Activated naive CD8-positive, alpha-beta T cell (primary cell): ENCODE measurements around the gene SHD.
"Not testable (repeated sequence)": the region's sequence is repeated elsewhere in the genome, so short reads cannot be mapped to it uniquely, and the experiment has no call there.

ENCODE experiments used
- H3K27ac Mint-ChIP-seq: one replicate; pipeline ENCODE4 v1.8.0; 2021; ENCODE audit warnings: mixed read lengths
- H3K27me3 Mint-ChIP-seq: one replicate; pipeline ENCODE4 v1.8.0; 2021; ENCODE audit warnings: mixed read lengths
- H3K36me3 Mint-ChIP-seq: one replicate; pipeline ENCODE4 v1.8.0; 2021; ENCODE audit warnings: mixed read lengths
- H3K4me1 Mint-ChIP-seq: one replicate; pipeline ENCODE4 v1.8.0; 2021; ENCODE audit warnings: low read depth, mixed read lengths
- H3K4me3 Mint-ChIP-seq: one replicate; pipeline ENCODE4 v1.8.0; 2021; ENCODE audit warnings: mild to moderate bottlenecking, mixed read lengths
- H3K9me3 Mint-ChIP-seq: one replicate; pipeline ENCODE4 v1.8.0; 2021; ENCODE audit warnings: low read depth, mixed read lengths

Gene SHD

GRCh38 chr19:4326215-4326836, 47.3 kb downstream of the SHD start:
- H3K4me1 Mint-ChIP-seq, result peaks cover 23% of the 10 kb centered on the region

GRCh38 chr19:4326837-4327251, 47.8 kb downstream of the SHD start:
- H3K36me3 Mint-ChIP-seq, result no peaks in the 10 kb centered on the region
- H3K27me3 Mint-ChIP-seq, result no peaks in the 10 kb centered on the region
- no peaks in the 10 kb centered on the region for H3K9me3 Mint-ChIP-seq
- peak overlapping the region; percentile 90 for H3K4me3 Mint-ChIP-seq
- peaks cover 23% of the 10 kb centered on the region for H3K4me1 Mint-ChIP-seq
- no peak overlapping the region for H3K27ac Mint-ChIP-seq

More at GRCh38 chr19:4326215-4326836, 47.3 kb downstream of the SHD start:
- Mint-ChIP-seq H3K9me3 (no peaks in the 10 kb centered on the region), H3K4me3 (peak overlapping the region; percentile 76), H3K27ac (no peak overlapping the region), H3K27me3 (no peaks in the 10 kb centered on the region), H3K36me3 (no peaks in the 10 kb centered on the region)

DNA sequence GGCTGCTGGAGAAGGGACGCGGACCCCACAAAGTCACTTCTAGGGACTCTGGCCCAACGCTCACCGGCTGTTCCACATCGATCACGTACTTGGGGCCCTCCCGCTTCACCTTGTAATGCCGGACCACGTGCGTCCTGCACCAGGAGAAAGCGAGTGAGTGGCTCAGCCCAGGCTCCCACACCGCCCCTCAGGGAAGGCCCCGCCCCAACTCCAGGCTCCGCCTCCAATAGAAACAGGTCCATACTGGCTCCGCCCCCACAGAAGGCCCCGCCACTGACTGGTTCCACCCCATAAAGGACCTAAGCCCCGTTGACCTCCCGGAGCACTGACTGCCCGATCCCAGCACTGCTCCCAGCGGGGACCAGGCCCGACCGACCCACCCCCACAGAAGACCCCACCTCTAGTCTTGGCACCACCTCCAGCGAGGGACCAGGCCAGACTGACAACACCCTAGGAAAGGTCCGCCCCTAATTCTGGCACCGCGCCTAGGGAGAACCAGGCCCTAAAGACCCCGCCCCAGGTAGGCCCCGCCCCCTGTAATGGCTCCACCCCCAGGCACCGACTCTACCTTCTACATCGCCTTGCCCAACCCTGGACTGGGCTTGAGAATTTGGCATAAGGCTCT, 48.3 kb downstream of the SHD start:
- Mint-ChIP-seq H3K27ac (peak overlapping the region; percentile 34), H3K4me1 (peaks cover 23% of the 10 kb centered on the region)

GRCh38 chr19:4327877-4328242, 48.8 kb downstream of the SHD start:
- Mint-ChIP-seq H3K27me3 (no peaks in the 10 kb centered on the region), H3K4me1 (peaks cover 23% of the 10 kb centered on the region), H3K27ac (no peak overlapping the region), H3K4me3 (peak overlapping the region; percentile 90), H3K9me3 (no peaks in the 10 kb centered on the region), H3K36me3 (no peaks in the 10 kb centered on the region)

More for the DNA sequence above, 48.3 kb downstream of the SHD start:
- Mint-ChIP-seq H3K9me3 (no peaks in the 10 kb centered on the region), H3K4me3 (peak overlapping the region; percentile 90), H3K27me3 (no peaks in the 10 kb centered on the region), H3K36me3 (no peaks in the 10 kb centered on the region)

DNA sequence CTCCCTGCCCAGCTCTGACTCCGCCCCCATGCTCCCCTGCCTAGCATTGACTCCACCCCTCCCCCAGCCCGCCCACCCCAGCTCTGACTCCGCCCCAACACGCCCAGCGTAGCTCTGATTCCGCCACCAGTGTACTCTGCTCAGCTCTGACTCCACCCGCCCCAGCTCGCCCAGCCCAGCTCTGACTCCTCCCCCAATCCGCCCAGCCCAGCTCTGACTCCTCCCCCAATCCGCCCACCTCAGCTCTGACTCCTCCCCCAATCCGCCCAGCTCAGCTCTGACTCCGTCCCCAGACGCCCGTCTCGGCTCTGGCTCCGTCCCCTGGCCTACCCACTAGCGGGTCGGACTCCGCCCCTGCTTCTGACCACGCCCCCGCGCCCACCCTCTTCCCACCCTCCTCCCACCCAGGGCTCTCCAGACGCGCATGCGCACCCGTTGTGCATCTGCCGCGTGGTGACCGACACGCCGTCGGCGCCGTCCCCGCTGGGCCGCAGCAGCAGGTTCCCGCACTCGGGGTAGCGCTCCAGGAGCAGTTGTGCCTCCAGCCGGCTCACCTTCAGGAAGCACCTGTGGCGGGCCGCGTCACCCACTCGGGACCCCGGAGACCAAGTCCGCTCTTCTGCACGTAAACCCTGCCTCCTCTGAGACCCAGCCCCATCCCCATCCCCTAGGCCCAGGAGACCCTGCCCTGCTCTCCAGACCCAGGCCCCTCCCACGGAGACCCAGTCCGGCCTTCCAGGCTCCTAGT, 49.4 kb downstream of the SHD start:
- H3K36me3 Mint-ChIP-seq, result no peaks in the 10 kb centered on the region
- H3K9me3 Mint-ChIP-seq, result no peaks in the 10 kb centered on the region
- peak overlapping the region; percentile 90 for H3K4me3 Mint-ChIP-seq
- H3K4me1 Mint-ChIP-seq, result peaks cover 23% of the 10 kb centered on the region
- H3K27me3 Mint-ChIP-seq, result no peaks in the 10 kb centered on the region
- H3K27ac Mint-ChIP-seq, result peak overlapping the region; percentile 92

- peaks cover 23% of the 10 kb centered on the region for H3K4me1 Mint-ChIP-seq
- peak overlapping the region; percentile 92 for H3K27ac Mint-ChIP-seq
- not testable (repeated sequence) for H3K36me3 Mint-ChIP-seq, H3K27me3 Mint-ChIP-seq, H3K9me3 Mint-ChIP-seq
- H3K4me3 Mint-ChIP-seq, result peak overlapping the region; percentile 90
These were observed 50.1 kb downstream of the SHD start for GRCh38 chr19:4328991-4329681.

GRCh38 chr19:4329858-4330257, 50.8 kb downstream of the SHD start:
- Mint-ChIP-seq H3K27me3 (no peaks in the 10 kb centered on the region), H3K27ac (peak overlapping the region; percentile 54), H3K9me3 (no peaks in the 10 kb centered on the region), H3K4me3 (peak overlapping the region; percentile 67), H3K36me3 (peaks cover under 1% of the 10 kb centered on the region), H3K4me1 (peaks cover 23% of the 10 kb centered on the region)

- no peak overlapping the region for H3K27ac Mint-ChIP-seq
- no peak overlapping the region for H3K4me3 Mint-ChIP-seq
- no peaks in the 10 kb centered on the region for H3K9me3 Mint-ChIP-seq
- H3K4me1 Mint-ChIP-seq, result peaks cover 13% of the 10 kb centered on the region
- peaks cover 7% of the 10 kb centered on the region for H3K36me3 Mint-ChIP-seq
- no peaks in the 10 kb centered on the region for H3K27me3 Mint-ChIP-seq
These were observed 56.0 kb downstream of the SHD start for GRCh38 chr19:4334929-4335570.

DNA sequence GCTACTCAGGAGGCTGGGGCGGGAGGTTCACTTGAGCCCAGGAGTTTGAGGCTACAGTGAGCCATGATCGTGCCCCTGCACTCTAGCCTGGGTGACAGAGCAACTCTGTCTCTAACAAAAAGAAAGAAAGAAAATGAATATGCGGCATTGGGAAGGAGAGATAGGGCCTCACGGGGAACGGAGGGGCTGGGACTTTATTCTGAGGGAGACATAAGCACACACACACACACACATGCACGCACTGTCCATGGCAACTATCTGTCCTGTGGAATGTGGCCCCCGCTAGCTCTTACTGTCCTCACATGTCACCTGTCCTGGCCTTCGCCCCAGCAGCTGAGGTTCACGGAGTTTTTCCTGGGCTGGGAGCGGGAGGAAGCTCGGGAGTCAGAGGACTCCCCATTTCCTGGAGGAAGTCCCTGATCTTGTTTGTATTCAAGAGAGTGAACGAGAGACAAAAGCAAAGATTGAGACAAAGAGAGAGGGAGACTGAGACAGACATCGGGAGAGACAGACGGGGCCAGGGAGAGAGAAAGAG, 58.9 kb downstream of the SHD start:
- no peaks in the 10 kb centered on the region for H3K27me3 Mint-ChIP-seq
- H3K36me3 Mint-ChIP-seq, result peaks cover 7% of the 10 kb centered on the region
- H3K4me1 Mint-ChIP-seq, result peaks cover 17% of the 10 kb centered on the region
- H3K9me3 Mint-ChIP-seq, result no peaks in the 10 kb centered on the region
- peak overlapping the region; percentile 89 for H3K4me3 Mint-ChIP-seq
- peak overlapping the region; percentile 87 for H3K27ac Mint-ChIP-seq

GRCh38 chr19:4338441-4339355, 59.6 kb downstream of the SHD start, which contains the start of gene STAP2:
TSS of gene STAP2 (minus strand) at chr19:4338827. CDS start at chr19:4338753, 74 bp downstream.
- peaks cover 20% of the 10 kb centered on the region for H3K4me1 Mint-ChIP-seq
- H3K4me3 Mint-ChIP-seq, result peak within 1 kb of the TSS; percentile 89
- peaks cover 7% of the 10 kb centered on the region for H3K36me3 Mint-ChIP-seq
- H3K27ac Mint-ChIP-seq, result peak within 1 kb of the TSS; percentile 87
- no peaks in the 10 kb centered on the region for H3K9me3 Mint-ChIP-seq
- H3K27me3 Mint-ChIP-seq, result no peaks in the 10 kb centered on the region
